ENCODE results near the gene TAX1BP3. TPM values are rescaled to one million over a fixed set of nuclear protein-coding genes. Genes with fewer than 3 reads are reported as not detected.

The TAX1BP3 gene
- total RNA-seq, 1 donor from 2014 or later: 242 TPM

- Mint-ChIP-seq H3K9me3 (ENCODE audit: low read depth) (no peaks in the 10 kb centered on the region), H3K36me3 (ENCODE audit: low read depth) (peaks cover 12% of the 10 kb centered on the region)
Observed at GRCh38 chr17:3632287-3632686, 36.1 kb downstream of the TAX1BP3 start.

GRCh38 chr17:3630781-3631180, 37.6 kb downstream of the TAX1BP3 start:
- H3K27me3 Mint-ChIP-seq (ENCODE audit: low read depth): no peaks in the 10 kb centered on the region
- H3K4me1 Mint-ChIP-seq (ENCODE audit: low read depth): peaks cover 11% of the 10 kb centered on the region
- DNase-seq (ENCODE audit: low spot score): no peak
- TF ChIP-seq, protein P1, sequence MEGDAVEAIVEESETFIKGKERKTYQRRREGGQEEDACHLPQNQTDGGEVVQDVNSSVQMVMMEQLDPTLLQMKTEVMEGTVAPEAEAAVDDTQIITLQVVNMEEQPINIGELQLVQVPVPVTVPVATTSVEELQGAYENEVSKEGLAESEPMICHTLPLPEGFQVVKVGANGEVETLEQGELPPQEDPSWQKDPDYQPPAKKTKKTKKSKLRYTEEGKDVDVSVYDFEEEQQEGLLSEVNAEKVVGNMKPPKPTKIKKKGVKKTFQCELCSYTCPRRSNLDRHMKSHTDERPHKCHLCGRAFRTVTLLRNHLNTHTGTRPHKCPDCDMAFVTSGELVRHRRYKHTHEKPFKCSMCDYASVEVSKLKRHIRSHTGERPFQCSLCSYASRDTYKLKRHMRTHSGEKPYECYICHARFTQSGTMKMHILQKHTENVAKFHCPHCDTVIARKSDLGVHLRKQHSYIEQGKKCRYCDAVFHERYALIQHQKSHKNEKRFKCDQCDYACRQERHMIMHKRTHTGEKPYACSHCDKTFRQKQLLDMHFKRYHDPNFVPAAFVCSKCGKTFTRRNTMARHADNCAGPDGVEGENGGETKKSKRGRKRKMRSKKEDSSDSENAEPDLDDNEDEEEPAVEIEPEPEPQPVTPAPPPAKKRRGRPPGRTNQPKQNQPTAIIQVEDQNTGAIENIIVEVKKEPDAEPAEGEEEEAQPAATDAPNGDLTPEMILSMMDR (IDR thresholded peaks at IDR 0.05): no peak
- no peak overlapping the region for H3K27ac Mint-ChIP-seq (ENCODE audit: unreplicated experiment)
- peaks cover 18% of the 10 kb centered on the region for H3K36me3 Mint-ChIP-seq (ENCODE audit: low read depth)
- no peak overlapping the region for H3K4me3 Mint-ChIP-seq (ENCODE audit: unreplicated experiment)
- no peaks in the 10 kb centered on the region for H3K9me3 Mint-ChIP-seq (ENCODE audit: low read depth)

More at GRCh38 chr17:3632287-3632686, 36.1 kb downstream of the TAX1BP3 start:
- Mint-ChIP-seq H3K4me1 (ENCODE audit: low read depth) (peaks cover 14% of the 10 kb centered on the region), H3K27me3 (ENCODE audit: low read depth) (no peaks in the 10 kb centered on the region), H3K4me3 (ENCODE audit: unreplicated experiment) (no peak overlapping the region), H3K27ac (ENCODE audit: unreplicated experiment) (no peak overlapping the region)
- TF ChIP-seq, protein P1 (IDR thresholded peaks at IDR 0.05): no peak
- DNase-seq (ENCODE audit: low spot score): no peak

DNA sequence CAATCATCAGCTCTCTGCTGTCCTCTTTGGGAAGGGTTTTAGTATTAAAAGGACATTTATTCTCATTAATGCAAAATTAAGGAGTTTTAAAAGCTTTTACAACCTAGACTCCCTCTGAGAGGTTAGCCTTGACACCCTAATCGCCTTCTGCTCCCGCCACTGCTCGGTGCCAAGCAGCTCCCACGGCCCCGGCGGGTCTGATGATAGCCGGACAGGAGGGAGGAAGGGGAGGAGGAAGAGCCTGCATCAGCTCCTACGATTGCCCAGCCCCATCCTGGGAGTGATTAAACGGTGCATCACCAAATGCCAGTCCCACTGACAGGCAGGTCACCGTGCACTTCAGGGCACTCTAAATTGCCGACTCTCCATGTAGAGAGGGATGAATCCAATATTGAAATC, 40.6 kb downstream of the TAX1BP3 start:
- TF ChIP-seq, protein P1 (IDR thresholded peaks at IDR 0.05): no peak
- Mint-ChIP-seq H3K36me3 (ENCODE audit: low read depth) (peaks cover 26% of the 10 kb centered on the region), H3K4me3 (ENCODE audit: unreplicated experiment) (no peak overlapping the region), H3K27me3 (ENCODE audit: low read depth) (no peaks in the 10 kb centered on the region), H3K9me3 (ENCODE audit: low read depth) (no peaks in the 10 kb centered on the region), H3K4me1 (ENCODE audit: low read depth) (no peaks in the 10 kb centered on the region), H3K27ac (ENCODE audit: unreplicated experiment) (no peak overlapping the region)
- no peak for DNase-seq (ENCODE audit: low spot score)

DNA sequence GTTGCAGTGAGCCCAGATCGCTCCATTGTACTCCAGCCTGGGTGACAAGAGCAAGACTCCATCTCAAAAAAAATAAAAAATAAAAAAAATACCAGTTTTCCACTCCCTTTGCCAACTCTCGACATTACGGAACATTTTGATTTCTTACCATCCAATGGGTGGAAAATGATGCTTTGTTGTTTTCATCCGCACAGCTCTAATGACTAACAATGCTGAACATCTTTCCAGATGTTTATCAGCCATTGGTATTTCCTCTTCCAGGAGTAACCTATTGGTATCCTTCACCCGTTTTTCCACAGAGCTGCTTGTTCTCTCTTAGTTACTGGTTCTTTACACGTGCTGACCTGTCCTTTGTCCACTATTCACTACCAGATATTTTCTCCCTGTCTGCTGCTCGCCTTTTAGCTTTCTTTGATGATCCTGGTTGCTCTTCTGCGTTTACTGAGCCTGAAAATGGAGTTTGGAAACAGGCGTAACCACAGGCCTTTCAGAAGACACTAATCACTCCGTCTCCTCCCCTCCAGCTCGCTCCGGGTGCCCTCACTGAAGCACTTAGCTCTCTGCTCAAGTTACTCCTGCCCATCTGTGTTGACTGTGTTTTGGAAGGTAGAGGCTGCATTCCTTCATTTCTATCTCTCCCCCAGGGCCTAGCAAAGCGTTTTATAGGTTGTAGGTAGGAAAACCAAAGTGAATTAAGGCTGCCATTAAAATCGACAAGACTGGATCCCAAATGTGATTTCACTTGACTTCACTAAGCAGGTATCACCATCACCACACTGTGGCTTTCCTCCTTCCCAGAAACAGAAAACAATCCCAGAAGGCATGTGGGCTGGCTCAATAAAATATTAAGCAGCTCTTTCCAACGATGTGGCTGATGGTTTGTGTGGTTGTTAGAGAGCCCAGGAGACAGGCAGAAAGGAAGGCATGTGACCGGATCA, 41.3 kb downstream of the TAX1BP3 start:
- no peaks in the 10 kb centered on the region for H3K27me3 Mint-ChIP-seq (ENCODE audit: low read depth)
- H3K4me1 Mint-ChIP-seq (ENCODE audit: low read depth): no peaks in the 10 kb centered on the region
- no peak overlapping the region for H3K27ac Mint-ChIP-seq (ENCODE audit: unreplicated experiment)
- TF ChIP-seq, protein P1 (IDR thresholded peaks at IDR 0.05): no peak
- peaks cover 24% of the 10 kb centered on the region for H3K36me3 Mint-ChIP-seq (ENCODE audit: low read depth)
- no peaks in the 10 kb centered on the region for H3K9me3 Mint-ChIP-seq (ENCODE audit: low read depth)
- no peak overlapping the region for H3K4me3 Mint-ChIP-seq (ENCODE audit: unreplicated experiment)
- no peak for DNase-seq (ENCODE audit: low spot score)

- H3K27me3 Mint-ChIP-seq (ENCODE audit: low read depth): no peaks in the 10 kb centered on the region
- H3K36me3 Mint-ChIP-seq (ENCODE audit: low read depth): peaks cover 29% of the 10 kb centered on the region
- H3K9me3 Mint-ChIP-seq (ENCODE audit: low read depth): no peaks in the 10 kb centered on the region
Observed at GRCh38 chr17:3622977-3623594, 45.3 kb downstream of the TAX1BP3 start.

More at GRCh38 chr17:3622977-3623594, 45.3 kb downstream of the TAX1BP3 start:
- H3K4me1 Mint-ChIP-seq (ENCODE audit: low read depth): no peaks in the 10 kb centered on the region
- H3K4me3 Mint-ChIP-seq (ENCODE audit: unreplicated experiment): no peak overlapping the region
- DNase-seq (ENCODE audit: low spot score): no peak
- TF ChIP-seq, protein P1 (IDR thresholded peaks at IDR 0.05): no peak
- H3K27ac Mint-ChIP-seq (ENCODE audit: unreplicated experiment): no peak overlapping the region

All from chondrocyte (in vitro differentiated cells).